Peyer's patch (tissue), 4 donors: ENCODE results near the gene GJE1. TPM values are rescaled to one million over a fixed set of nuclear protein-coding genes. Genes with fewer than 3 reads are reported as not detected.
"Not testable (repeated sequence)": the region's sequence is repeated elsewhere in the genome, so short reads cannot be mapped to it uniquely, and the experiment has no call there.

Experiments used
- DNase-seq, 3 donors: peaks; one replicate each; pipeline ENCODE4 v3.0.0-alpha.2; 2017 to 2019
- H3K27ac ChIP-seq, 4 donors: fragments of 200-600 bp; sonication (generic); one replicate each; pipeline ENCODE4 v1.5.1; 2016 to 2019
- H3K27me3 ChIP-seq, 2 donors: fragments of 200-600 bp; sonication (generic); one replicate each; pipeline ENCODE4 v1.5.1; 2019
- H3K36me3 ChIP-seq, 3 donors: fragments of 200-600 bp; sonication (generic); one replicate each; pipeline ENCODE4 v1.5.1; 2016 to 2019
- H3K4me1 ChIP-seq, 4 donors: fragments of 200-600 bp; sonication (generic); one replicate each; pipeline ENCODE4 v1.5.1; 2016 to 2019
- H3K4me3 ChIP-seq, 4 donors: fragments of 200-600 bp; sonication (generic); 1 replicate in 3 of 4; 2 replicates in 1 of 4; pipeline ENCODE4 v1.5.1; 2016 to 2019; ENCODE audit warnings: mild to moderate bottlenecking in 1 of 4
- H3K9me3 ChIP-seq, 4 donors: fragments of 200-600 bp; sonication (generic); one replicate each; pipeline ENCODE4 v1.5.1; 2016 to 2019; ENCODE audit warnings: mild to moderate bottlenecking in 1 of 4
- POLR2A ChIP-seq, 2 donors: fragments of 450-650 bp; IDR thresholded peaks; one replicate each; pipeline ENCODE4 v1.5.1; 2017; ENCODE audit warnings: antibody characterized with exemption in 2 of 2, mild to moderate bottlenecking in 2 of 2, moderate library complexity in 2 of 2
- total RNA-seq, 4 donors: library from RNA; depleted of rRNA; stranded (reverse); fragments of >200 nt; gene quantifications; one replicate each; pipeline ENCODE4 v1.1.0, GENCODE V29; 2016
- TF ChIP-seq, protein P1 (sequence below), 6 experiments: fragments of 450-650 bp in 4 of 6; fragments of 200-600 bp in 2 of 6; sonication (generic) in 1 of 6; IDR thresholded peaks; one replicate each; pipeline ENCODE4 v1.5.1; 2017 to 2019; ENCODE audit warnings: antibody characterized with exemption in 6 of 6, mild to moderate bottlenecking in 3 of 6, moderate library complexity in 1 of 6

The GJE1 gene
- total RNA-seq, 4 donors from 2014 or later, result not detected

DNA sequence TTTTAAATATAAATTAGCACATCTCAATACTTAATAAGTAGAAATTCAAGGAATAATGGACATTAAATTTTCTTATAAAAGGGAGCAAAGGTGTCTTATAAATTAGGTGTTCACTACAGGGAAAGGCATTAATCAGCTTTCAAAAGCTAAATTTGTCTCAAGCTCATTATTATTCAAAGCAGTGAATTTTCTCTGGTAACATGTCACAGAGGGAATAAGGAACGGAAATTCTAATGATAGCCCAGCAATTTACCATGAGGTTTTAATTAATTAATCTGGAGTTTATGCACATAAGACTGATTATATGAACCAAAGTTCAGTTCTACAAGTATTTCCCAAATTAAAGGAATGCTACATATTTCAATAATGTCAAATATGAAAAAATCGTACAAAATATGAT lies 15.4 kb upstream of the GJE1 start:
- no peak for TF ChIP-seq POLR2A (IDR thresholded peaks at IDR 0.05)
- TF ChIP-seq, protein P1, sequence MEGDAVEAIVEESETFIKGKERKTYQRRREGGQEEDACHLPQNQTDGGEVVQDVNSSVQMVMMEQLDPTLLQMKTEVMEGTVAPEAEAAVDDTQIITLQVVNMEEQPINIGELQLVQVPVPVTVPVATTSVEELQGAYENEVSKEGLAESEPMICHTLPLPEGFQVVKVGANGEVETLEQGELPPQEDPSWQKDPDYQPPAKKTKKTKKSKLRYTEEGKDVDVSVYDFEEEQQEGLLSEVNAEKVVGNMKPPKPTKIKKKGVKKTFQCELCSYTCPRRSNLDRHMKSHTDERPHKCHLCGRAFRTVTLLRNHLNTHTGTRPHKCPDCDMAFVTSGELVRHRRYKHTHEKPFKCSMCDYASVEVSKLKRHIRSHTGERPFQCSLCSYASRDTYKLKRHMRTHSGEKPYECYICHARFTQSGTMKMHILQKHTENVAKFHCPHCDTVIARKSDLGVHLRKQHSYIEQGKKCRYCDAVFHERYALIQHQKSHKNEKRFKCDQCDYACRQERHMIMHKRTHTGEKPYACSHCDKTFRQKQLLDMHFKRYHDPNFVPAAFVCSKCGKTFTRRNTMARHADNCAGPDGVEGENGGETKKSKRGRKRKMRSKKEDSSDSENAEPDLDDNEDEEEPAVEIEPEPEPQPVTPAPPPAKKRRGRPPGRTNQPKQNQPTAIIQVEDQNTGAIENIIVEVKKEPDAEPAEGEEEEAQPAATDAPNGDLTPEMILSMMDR (IDR thresholded peaks at IDR 0.05), result no peak
- no peaks in the 10 kb centered on the region for H3K4me1 ChIP-seq
- H3K9me3 ChIP-seq, result no peaks in the 10 kb centered on the region
- no peaks in the 10 kb centered on the region for H3K27me3 ChIP-seq
- DNase-seq, result no peak
- no peak overlapping the region for H3K27ac ChIP-seq
- H3K36me3 ChIP-seq, result no peaks in the 10 kb centered on the region
- H3K4me3 ChIP-seq, result no peak overlapping the region

GRCh38 chr6:142118328-142118727 lies 14.4 kb upstream of the GJE1 start:
- Histone ChIP-seq H3K4me3 (no peak overlapping the region), H3K27me3 (no peaks in the 10 kb centered on the region), H3K36me3 (no peaks in the 10 kb centered on the region), H3K27ac (no peak overlapping the region), H3K9me3 (no peaks in the 10 kb centered on the region), H3K4me1 (no peaks in the 10 kb centered on the region)
- DNase-seq, result no peak
- TF ChIP-seq, protein P1 (IDR thresholded peaks at IDR 0.05), result no peak
- no peak for TF ChIP-seq POLR2A (IDR thresholded peaks at IDR 0.05)

- Histone ChIP-seq H3K27me3 (no peaks in the 10 kb centered on the region), H3K4me3 (no peak overlapping the region), H3K4me1 (no peaks in the 10 kb centered on the region), H3K9me3 (no peaks in the 10 kb centered on the region), H3K36me3 (no peaks in the 10 kb centered on the region), H3K27ac (no peak overlapping the region)
- no peak for DNase-seq
- no peak for TF ChIP-seq POLR2A (IDR thresholded peaks at IDR 0.05)
- TF ChIP-seq, protein P1 (IDR thresholded peaks at IDR 0.05), result no peak
Measured at GRCh38 chr6:142118925-142119324, 13.8 kb upstream of the GJE1 start.

- Histone ChIP-seq H3K36me3 (no peaks in the 10 kb centered on the region), H3K4me3 (no peak overlapping the region), H3K9me3 (no peaks in the 10 kb centered on the region), H3K27me3 (no peaks in the 10 kb centered on the region), H3K27ac (no peak overlapping the region), H3K4me1 (no peaks in the 10 kb centered on the region)
- TF ChIP-seq POLR2A (IDR thresholded peaks at IDR 0.05), result no peak
- TF ChIP-seq, protein P1 (IDR thresholded peaks at IDR 0.05), result no peak
- no peak for DNase-seq
Measured at GRCh38 chr6:142121342-142121741, 11.4 kb upstream of the GJE1 start.

DNA sequence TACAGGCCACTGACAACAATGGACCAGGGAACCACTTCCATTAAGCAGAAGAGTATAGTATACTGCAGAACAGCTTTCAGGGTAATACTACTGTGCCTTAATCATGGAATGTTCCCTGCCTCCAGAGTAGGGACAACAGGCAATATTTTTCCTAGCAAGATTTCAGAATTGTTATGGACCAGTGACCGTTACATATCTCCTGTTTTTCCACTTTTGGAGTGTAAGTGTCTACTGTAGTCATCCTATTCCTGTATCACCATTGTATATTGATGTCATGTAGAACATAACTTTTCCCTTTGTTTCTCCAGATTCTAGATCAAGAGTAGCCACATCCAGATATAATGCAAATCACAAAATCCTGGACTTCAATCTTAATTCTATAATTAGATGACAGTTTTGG lies 1.9 kb upstream of the GJE1 start:
- TF ChIP-seq, protein P1 (IDR thresholded peaks at IDR 0.05), result no peak
- TF ChIP-seq POLR2A (IDR thresholded peaks at IDR 0.05), result no peak
- H3K4me1 ChIP-seq, result no peaks in the 10 kb centered on the region
- H3K9me3 ChIP-seq, result no peaks in the 10 kb centered on the region
- no peak for DNase-seq
- no peak overlapping the region for H3K27ac ChIP-seq
- H3K27me3 ChIP-seq, result no peaks in the 10 kb centered on the region
- H3K36me3 ChIP-seq, result no peaks in the 10 kb centered on the region
- H3K4me3 ChIP-seq, result no peak overlapping the region

- H3K9me3 ChIP-seq, result no peaks in the 10 kb centered on the region
- H3K4me1 ChIP-seq, result no peaks in the 10 kb centered on the region
- H3K27ac ChIP-seq, result no peak overlapping the region
- TF ChIP-seq, protein P1 (IDR thresholded peaks at IDR 0.05), result no peak
- TF ChIP-seq POLR2A (IDR thresholded peaks at IDR 0.05), result no peak
- no peak overlapping the region for H3K4me3 ChIP-seq
- DNase-seq, result no peak
- H3K36me3 ChIP-seq, result no peaks in the 10 kb centered on the region
- H3K27me3 ChIP-seq, result no peaks in the 10 kb centered on the region
Measured at GRCh38 chr6:142138876-142139275, 6.2 kb downstream of the GJE1 start.

DNA sequence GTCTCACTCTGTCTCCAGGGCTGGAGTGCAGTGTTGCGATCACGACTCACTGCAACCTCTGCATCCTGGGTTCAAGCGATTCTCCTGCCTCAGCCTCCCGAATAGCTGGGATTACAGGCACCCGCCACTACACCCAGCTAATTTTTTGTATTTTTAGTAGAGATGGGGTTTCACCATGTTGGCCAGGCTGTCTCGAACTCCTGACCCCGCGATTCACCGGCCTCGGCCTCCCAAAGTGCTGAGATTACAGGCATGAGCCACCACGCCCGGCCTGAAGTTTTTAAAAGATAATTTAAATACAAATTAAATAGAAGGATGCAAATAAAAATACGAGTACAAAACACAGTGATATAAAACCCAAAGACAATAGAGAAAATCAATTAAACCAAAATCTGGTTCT lies 8.8 kb downstream of the GJE1 start:
- not testable (repeated sequence) for H3K27ac ChIP-seq, H3K27me3 ChIP-seq, H3K9me3 ChIP-seq, H3K4me3 ChIP-seq, DNase-seq, H3K4me1 ChIP-seq, H3K36me3 ChIP-seq
